ENCODE results near the gene JAK1.
"Not testable (repeated sequence)": the region's sequence is repeated elsewhere in the genome, so short reads cannot be mapped to it uniquely, and the experiment has no call there.

Gene JAK1

DNA sequence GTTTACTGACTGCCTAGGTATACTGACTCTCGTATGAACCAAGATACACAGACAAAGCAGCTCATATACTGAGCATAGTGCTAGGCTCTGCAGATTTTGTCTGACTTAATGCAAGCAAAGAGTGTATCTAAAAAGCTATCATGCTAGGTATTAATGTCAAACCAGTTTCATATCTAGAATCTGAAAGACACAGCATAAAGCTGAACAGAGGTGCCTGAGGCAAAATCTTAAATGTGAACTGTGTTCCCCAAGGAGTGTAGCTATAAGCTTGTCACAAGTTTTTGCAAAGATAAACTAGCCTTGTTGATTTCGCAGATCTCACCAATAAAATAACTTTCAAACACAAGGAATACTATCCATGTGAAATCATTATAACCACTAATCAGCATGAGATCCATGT is 18.1 kb downstream of the JAK1 start:
- no peak for DNase-seq

DNA sequence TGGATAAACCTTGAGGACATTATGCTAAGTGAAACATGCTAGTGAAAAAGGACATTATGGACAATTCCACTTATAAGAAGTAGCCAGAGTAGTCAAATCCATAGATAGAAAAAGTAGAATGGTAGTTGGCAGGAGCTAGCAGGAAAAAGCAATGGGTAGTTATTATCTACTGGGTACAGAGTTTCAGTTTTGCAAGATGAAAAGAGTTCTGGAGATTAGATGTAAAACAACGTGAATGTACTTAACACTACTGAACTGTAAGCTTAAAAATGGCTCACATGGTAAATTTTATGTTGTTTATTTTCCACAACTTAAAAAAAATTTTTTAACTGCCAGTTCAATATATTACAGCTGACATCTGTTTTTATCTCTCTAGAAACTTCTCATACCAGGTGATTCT is 19.4 kb downstream of the JAK1 start:
- DNase-seq, result no peak

DNA sequence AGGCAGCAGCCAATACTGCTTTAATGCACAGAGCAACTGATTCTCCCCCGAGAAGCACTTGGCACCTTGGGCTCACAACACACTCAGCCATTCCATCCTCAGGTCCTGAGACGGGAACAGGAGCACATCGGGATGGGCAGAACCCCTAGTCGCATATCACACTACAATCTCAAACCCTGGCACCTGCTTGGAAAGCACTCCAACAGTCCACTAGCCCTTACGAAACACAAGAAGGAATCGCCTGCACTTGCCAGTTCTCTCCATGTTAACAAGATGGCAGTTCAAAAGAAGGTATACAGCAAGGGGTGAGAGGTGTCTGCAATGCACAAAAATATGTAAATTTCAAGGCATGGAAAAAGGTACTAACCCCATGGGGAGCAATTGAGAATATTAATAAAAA is 21.4 kb downstream of the JAK1 start:
- DNase-seq, result no peak

DNA sequence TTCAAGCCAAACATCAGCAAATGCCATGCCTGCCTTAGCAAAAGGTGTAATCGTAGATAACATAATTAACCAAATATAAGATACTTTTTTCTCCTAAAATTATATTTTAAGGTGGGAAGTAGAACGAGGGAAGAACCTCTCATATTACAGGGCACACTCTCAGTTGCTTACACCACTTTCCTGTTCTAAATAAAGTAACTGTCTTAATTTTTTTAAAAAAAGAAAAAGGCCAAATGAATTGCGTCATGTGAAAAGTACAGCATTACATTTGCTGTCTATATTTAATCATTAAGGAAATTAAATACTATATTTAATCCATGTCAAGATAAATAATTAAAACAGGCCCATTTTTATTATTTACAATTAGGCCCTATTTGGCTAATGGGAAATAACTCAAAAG is 23.7 kb downstream of the JAK1 start:
- DNase-seq, result no peak

DNA sequence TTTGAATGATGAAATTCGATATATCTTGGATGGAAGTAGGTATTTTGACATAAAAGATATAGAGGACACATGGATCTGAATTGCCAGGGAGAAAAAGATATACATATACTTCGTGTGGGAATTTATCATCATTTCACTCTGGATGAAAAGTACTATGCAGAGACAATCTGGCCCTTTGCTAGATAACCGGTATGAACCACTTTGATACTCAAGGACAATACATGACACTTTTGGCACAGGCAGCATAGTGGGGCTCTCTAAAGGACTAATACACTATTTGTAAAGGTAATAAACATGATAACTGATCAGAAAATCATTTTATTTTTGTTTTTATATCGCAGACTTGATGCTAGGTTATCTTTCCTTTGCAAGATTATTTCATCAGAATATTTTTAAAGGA is 24.2 kb downstream of the JAK1 start:
- no peak for DNase-seq

DNA sequence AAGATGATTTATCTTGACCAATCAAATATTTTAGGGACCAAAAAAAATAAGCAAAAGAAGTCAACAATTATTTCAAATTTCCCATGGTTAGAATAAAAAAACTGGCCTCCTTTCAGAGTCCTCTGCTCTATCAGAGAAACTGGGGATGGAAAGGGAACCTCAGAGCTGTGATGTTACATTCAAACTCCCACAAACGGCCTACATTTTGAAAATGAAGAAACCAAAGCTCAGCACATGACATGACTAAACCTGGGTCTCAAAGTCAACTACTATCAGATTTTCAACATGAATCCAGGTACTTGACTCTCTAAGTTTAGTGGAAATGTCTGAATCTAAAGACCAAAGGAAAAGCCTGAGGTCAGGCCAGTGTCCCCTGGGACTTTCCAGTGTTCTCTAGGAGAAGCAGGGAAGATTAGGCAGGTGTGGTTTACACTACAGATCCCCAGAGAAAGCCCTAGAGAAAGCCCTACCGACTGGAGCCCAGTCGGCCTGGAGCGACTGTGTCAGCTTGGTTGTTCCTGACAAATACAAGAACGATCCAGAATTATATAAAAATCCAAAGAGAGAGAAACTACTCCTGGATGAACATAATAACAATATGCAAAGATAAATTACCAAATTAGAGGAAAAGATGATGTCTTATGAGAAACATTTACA is 24.8 kb downstream of the JAK1 start:
- no peak for DNase-seq

DNA sequence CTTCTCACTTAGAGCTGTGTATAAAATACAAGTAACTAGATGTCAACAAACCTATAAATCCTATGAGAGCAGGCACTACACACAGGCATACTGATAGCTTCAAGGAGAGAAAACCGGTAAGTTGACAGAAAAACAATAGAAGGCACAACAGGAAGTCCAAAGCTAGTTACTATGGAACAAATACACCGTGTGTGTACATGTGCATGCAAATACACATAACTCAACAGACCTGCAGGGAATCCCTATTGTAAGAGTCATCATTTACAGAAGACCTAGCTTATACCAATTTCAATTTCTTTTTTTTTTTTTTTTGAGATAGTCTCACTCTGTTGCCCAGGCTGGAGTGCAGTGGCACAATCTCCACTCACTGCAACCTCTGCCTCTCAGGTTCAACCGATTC is 26.3 kb downstream of the JAK1 start:
- DNase-seq, result no peak

DNA sequence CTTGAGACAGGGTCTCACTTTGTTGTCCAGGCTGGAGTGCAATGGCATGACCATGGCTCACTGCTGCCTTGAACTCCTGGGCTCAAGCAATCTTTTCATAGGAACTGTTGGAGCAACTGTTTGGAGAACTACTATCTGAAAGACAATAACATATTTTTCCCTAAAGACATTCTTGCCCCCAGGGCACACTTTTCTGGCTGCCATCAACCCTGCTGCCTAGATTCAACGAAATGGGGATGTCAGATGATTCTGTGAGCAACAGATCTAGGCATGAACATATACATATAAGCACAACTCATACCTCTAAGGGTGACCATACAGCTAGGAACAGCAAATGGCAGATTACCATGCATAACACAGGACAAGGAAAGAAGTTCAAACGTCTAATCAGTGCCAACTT is 27.4 kb downstream of the JAK1 start:
- no peak for DNase-seq

DNA sequence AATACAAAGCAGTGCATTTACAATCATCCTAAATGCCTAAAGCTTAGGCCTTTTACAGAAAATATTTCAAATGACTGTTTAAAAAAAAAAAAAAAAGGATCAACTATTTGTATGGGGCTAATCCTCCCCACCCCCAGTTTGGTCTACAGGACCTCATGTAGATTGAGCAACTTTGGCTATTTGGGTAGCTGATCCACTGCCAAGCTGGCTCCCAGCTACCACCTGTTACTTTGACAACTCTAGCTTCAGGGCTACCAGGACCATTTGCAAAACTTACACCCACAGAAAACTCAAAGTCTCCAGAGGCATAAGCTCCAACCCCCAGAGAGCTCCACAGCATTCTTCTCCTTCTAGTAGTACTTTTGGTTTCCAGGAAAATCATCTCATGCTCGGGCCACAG is 29.4 kb downstream of the JAK1 start:
- DNase-seq, result no peak

DNA sequence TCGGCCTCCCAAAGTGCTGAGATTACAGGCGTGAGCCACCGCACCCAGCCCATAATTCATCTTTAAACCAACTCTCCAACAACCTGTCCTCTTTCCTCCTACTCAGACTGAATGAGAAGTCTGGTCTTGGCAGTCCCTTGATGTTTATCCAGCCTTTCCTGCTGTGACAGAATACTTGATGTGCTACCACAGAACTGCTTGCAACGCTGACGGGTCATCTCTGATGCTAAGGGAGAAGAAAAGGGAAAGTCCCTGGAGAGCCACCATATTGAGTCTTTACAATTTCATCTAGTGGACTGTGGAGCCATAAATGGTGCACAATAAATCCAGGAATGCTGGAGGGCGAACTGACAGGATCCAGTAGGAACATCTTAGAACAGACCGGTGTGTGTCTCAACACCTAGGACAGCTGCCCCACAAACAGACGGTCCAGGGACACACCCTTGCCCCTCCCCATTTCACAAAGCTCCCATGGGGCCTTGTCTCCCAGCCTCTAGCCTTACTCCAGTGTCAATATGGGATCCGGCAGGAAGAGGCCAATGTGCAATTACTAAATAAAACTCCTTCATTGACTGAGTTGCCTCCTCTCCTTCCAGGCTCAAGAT is 30.7 kb downstream of the JAK1 start:
- no peak for DNase-seq

DNA sequence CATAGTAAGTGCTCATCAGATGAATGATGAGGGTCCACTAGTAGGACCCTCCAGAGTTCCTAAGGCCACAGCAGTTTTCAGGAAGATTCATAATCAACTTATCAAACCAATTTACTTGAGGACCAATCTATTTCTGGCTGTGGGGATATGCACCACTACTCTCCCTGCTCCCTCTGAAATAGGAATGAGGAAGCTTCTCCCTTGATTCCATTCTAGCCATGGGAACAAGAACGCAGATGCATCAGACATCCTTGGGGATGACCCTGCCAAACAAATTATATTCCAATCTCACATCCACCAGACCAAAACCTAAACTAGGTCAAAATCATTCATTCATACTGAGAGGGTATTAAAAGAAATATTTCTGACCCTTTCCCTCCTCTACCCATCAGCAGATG is 31.5 kb downstream of the JAK1 start:
- no peak for DNase-seq

DNA sequence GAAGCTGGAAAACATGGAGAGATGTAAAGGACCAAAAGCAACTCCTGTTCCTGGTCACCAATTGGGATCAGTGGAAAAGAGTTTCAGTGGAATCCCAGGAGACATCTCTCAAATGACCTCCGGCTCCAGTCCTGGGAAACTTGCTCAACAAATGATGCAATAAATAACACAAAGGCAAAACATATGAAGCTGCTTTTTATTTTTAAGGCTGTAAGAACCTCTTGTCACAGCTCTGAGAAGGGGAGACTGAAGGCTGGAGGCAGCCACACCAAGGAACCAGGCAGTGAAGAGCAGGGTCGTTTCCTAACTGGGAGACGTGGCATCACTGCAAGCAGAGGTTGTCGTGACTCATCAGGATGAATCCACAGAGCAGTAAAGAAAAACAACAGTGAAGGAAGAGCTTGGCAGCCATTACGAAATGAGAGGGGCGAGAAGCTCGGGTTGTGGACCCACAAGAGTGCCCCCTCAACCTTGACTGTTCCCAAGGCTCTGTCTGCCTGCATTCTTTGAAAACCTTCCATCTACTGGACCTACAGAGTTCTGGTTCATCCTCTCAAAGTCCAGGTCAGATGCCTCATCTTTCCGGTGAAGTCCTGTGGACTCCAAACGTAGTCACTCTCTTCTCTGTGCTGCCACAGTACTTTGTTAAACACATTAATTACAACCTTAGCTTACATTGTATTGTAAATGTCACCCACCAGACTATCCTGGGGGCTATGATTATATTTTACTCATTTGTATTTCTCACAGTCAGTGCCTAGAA is 32.1 kb downstream of the JAK1 start:
- no peak for DNase-seq

DNA sequence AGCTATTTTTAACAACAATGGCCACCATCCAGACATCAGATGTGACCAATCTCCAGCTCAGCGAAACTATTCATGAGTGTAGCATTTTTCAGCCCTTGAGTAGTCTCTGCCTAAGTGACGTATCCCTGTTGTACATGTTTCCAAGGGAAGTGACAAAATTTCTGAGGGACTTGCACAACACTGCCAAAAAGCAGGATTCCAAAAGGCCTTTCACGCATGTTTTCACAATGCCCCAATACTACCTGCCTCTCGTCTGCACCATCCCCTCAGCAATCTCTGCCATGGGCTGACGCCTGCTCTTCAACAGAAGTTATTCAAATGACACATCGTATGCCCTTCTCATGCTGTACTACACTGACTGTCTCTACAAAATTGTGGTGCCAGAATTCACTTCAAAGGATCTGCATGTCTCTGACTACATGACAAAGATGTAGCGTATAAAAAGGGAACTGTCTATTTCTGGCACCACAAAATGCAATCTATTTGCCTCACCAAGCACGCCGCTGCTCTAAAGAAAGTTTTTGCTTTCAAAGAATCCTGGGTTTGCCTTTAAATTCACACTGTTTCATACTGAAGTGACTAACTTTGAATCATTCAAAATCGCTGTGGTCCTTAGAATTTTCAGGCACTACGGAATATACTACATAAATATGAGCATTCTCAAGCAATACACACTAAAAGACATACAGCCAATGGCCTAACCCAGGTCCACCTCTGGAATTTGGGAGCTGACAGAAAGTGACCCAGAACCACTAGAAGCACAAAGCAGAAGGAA is 32.9 kb downstream of the JAK1 start:
- DNase-seq, result no peak

DNA sequence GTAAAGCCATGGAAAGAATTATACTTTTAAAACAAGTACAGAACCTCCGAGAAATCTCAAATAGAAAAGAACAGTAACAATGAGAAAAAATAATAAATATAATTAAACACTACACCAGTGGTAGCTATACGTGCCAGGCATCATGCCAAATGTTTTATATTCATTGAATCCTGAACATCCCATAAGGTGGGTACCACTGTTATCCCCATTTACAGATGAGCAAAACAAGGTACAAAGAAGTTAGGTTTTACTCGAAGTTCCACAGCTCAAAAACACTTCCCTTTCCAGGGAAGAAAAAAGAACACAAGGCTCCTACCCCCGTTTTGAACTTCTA is 33.4 kb downstream of the JAK1 start:
- no peak for DNase-seq

DNA sequence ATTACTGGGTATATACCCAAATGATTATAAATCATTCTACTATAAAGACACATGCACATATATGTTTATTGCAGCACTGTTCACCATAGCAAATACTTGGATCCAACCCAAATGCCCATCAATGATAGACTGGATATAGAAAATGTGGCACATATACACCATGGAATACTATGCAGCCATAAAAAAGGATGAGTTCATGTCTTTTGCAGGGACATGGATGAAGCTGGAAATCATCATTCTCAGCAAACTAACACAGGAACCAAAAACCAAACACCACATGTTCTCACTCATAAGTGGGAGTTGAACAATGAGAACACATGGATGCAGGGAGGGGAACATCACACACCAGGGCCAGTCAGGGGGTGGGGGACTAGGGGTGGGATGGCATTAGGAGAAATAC is 35.7 kb downstream of the JAK1 start:
- DNase-seq, result not testable (repeated sequence)

DNA sequence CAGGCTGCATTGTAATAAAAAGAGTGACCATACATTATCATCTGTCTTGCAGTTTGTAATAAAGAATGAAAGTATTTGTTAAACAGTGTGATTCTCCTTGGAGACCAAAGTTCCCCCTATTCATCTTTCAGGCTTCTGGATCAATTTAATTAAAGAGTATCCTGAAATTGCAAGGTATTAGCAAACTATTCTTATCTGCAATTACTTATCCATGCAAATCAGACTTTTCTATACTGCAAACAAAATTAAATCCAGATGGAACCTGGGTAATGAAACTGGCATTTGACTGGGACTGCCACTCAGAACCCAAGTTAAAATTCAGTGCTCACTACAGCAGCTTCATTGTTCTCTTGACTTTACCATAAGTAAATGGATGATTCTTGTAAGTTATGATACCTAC is 37.1 kb downstream of the JAK1 start:
- no peak for DNase-seq

DNA sequence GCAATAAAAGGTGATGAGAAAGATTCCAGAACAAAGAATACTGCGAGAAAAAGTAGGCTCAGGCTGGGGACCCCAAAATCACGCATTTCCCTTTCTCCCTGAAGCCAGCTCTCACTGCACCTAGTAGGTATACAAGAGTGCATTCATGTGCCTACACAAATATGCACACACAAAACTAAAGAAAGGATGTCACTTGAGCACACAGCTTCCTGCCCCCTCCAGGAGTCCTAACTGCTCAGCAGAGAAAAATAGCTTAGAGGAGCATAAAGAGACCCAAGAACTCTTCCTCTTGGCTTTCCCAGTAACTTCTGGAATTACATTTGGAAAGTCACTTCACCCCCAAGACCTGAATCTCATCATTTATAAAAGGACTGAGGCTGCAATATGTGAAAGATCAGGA is 38.0 kb downstream of the JAK1 start:
- DNase-seq, result no peak

DNA sequence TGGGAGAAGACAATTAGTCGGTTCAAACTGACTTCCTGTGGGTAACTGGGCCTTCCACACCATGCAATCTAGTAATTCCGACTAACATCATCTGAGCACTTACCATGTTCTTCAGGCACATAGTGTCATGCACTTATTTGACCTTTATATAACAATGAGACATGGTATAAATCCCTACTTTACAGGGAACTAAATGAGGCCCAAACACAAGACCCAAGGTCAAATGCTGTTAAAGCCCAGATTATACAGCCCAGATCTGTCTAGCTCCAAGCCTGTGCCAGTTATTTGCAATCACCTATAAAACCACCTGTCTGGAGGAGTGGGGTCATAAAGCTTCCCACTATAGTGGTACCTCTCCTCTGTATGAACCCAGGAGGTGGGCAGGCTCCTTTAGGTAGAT is 40.8 kb downstream of the JAK1 start:
- no peak for DNase-seq

DNA sequence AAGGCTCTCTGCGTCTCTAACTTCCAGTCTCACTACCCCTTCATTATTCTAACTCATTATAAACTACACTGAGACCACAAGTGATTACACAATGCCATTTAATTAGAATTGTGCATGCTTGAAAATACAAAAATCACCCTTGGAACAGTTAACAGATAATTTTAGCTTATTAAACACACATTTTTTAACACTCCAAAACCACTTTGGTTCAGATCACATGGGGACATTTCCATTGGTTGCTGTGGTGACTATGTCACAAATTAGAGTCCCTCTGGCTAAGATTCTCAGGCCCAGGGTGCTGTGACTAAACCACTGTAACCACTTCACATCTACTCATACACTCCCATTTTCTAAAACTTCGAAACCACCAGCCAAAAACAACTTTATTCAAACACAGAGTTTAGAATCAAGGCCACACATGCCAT is 43.0 kb downstream of the JAK1 start:
- DNase-seq, result no peak

DNA sequence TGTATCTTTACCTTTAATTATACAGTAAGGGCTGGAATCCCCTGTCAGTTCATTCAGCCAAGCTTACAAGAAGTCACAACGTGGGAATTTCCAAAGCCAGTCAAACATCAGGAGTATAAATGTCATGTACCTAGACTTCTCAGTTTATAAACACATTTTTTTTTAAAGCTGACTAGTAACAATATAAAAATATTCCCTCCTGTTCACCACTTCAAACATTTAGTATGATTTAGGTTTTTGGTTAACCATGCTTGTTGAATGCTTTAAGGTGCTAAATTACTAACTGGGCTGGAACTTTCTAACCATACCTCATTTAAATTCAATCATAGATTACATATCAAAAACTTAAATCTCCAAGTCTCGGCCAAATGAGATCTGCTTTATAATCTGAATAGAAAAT is 44.0 kb downstream of the JAK1 start:
- no peak for DNase-seq

DNA sequence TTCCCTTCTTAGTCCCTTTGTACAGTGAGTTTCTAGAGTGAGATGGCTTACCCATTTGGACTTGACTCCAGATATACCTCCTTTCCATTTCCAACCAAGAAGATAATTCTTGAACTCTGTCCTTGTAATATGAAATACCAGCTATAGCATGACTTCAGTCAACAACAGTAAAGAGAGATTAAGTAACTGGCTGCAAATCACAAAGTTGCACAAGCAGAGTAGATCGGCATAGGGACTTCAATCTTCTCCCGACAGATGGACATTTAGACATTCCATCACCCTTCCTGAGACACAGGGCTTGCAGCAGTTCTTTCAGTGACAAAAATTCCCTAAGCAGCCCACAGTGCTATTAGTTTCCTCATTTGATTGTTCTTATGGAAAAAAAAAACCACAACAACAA is 44.6 kb downstream of the JAK1 start:
- DNase-seq, result no peak

DNA sequence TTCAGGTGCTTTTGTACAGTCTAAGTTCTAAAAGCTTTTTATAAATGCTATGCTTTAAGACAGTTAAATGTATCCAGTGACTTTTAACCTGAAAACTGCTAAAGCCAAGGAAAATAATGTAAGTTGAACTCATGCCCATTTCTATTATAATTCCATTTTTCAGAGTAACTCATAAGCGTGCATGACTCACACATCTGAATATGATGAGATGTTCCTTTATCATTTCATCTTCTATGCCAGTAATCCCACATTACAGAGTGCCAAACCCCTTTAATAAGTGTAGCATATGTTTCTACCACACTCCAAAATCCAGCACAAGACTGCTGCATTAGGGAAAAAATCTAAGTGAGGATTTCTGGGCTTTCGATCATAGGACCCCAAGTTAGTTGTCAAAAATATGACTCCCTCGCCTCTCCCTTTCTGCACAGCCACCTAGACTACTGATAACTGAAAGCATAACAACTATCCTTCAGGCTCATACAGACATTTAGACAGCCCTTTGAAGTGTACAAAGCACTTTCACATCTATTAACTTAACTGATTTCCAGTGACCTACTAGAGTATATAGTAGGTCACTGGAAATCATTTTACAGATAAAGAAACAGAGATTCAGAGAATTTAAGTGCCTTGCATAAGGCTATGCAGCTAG is 45.3 kb downstream of the JAK1 start:
- DNase-seq, result no peak

DNA sequence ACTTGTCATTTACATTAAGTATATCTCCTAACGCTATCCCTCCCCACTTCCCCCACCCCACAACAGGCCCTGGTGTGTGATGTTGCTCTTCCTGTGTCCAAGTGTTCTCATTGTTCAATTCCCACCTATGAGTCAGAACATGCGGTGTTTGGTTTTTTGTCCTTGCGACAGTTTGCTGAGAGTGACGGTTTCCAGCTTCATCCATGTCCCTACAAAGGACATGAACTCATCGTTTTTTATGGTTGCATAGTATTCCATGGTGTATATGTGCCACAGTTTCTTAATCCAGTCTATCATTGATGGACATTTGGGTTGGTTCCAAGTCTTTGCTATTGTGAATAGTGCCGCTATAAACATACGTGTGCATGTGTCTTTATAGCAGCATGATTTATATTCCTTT is 47.2 kb downstream of the JAK1 start:
- DNase-seq, result not testable (repeated sequence)

All from NCI-H748 treated with DMSO at 0.1 percent for 48 hours (cell line).